Breast epithelium (tissue), 4 donors: Measurements from ENCODE around the gene ADGB. TPM values are rescaled to one million over a fixed set of nuclear protein-coding genes. Genes with fewer than 3 reads are reported as not detected.
A peak's percentile ranks its signal among the peaks of the same experiment; 100 is the strongest.
"Not testable (repeated sequence)": the region's sequence is repeated elsewhere in the genome, so short reads cannot be mapped to it uniquely, and the experiment has no call there.

ENCODE experiments used
- DNase-seq, 2 donors: peaks; one replicate each; pipeline ENCODE4 v3.0.0-alpha.2; 2019; ENCODE audit warnings: low spot score in 2 of 2
- H3K27ac ChIP-seq, 2 donors: fragments of 200-600 bp; sonication (generic) in 1 of 2; one replicate each; pipeline ENCODE4 v1.5.1; 2016 to 2019; ENCODE audit warnings: mild to moderate bottlenecking in 1 of 2
- H3K27me3 ChIP-seq, 2 donors: fragments of 200-600 bp; sonication (generic) in 1 of 2; one replicate each; pipeline versions ENCODE4 v1.5.1 to v1.6.0; 2017 to 2019; ENCODE audit warnings: control low read depth in 1 of 2, mild to moderate bottlenecking in 1 of 2
- H3K36me3 ChIP-seq: fragments of 200-600 bp; one replicate; pipeline ENCODE4 v1.5.1; 2019
- H3K4me1 ChIP-seq, 2 donors: fragments of 200-600 bp; sonication (generic); one replicate each; pipeline ENCODE4 v1.5.1; 2016 to 2019; ENCODE audit warnings: control low read depth in 1 of 2
- H3K4me3 ChIP-seq, 3 donors: fragments of 200-600 bp; sonication (generic); 1 replicate in 2 of 3; 2 replicates in 1 of 3; pipeline ENCODE4 v1.5.1; 2016 to 2019; ENCODE audit warnings: mild to moderate bottlenecking in 3 of 3, moderate library complexity in 2 of 3
- H3K9me3 ChIP-seq, 2 donors: fragments of 200-600 bp; sonication (generic) in 1 of 2; one replicate each; pipeline ENCODE4 v1.5.1; 2016 to 2019; ENCODE audit warnings: control low read depth in 1 of 2
- CTCF ChIP-seq, 3 donors: fragments of 450-650 bp; IDR thresholded peaks; one replicate each; pipeline ENCODE4 v1.5.1; 2016 to 2017; ENCODE audit warnings: antibody characterized with exemption in 3 of 3, mild to moderate bottlenecking in 3 of 3, moderate library complexity in 3 of 3
- POLR2A ChIP-seq: fragments of 450-650 bp; IDR thresholded peaks from one replicate; pipeline ENCODE4 v1.6.1; 2016; ENCODE audit warnings: antibody characterized with exemption, mild to moderate bottlenecking, moderate library complexity
- POLR2AphosphoS5 ChIP-seq, 3 donors: sonication (generic); formaldehyde crosslinking; IDR thresholded peaks; one replicate each; pipeline ENCODE4 v1.6.1; 2017; ENCODE audit warnings: antibody characterized with exemption in 3 of 3
- intact Hi-C: fragments of 100-400 bp; cut with DNase I; formaldehyde crosslinking; loops from one replicate; pipeline ENCODE4 v1.15.1; 2023; ENCODE audit warnings: low total_unique reads
- total RNA-seq, 3 donors: library from RNA; depleted of rRNA; stranded (reverse); fragments of >200 nt; gene quantifications; one replicate each; pipeline ENCODE4 v1.1.0, GENCODE V29; 2016

Gene ADGB
- total RNA-seq, 3 donors from 2014 or later, result not detected

GRCh38 chr6:146851837-146852236 lies 253.1 kb downstream of the ADGB start:
- Histone ChIP-seq H3K27ac (no peak overlapping the region), H3K4me3 (no peak overlapping the region), H3K27me3 (no peaks in the 10 kb centered on the region), H3K4me1 (no peaks in the 10 kb centered on the region), H3K36me3 (no peaks in the 10 kb centered on the region), H3K9me3 (no peaks in the 10 kb centered on the region)
- intact Hi-C loops, result no loop called here
- DNase-seq, result no peak
- TF ChIP-seq CTCF (IDR thresholded peaks at IDR 0.05) (no peak), POLR2AphosphoS5 (IDR thresholded peaks at IDR 0.05) (no peak), POLR2A (no peak)

GRCh38 chr6:146854521-146855255 lies 255.9 kb downstream of the ADGB start:
- DNase-seq, H3K9me3 ChIP-seq, H3K36me3 ChIP-seq, H3K27me3 ChIP-seq, H3K4me3 ChIP-seq, H3K4me1 ChIP-seq, intact Hi-C loops, H3K27ac ChIP-seq: not testable (repeated sequence)

GRCh38 chr6:146855889-146856288 lies 257.1 kb downstream of the ADGB start:
- Histone ChIP-seq H3K27ac (no peak overlapping the region), H3K4me1 (no peaks in the 10 kb centered on the region), H3K9me3 (no peaks in the 10 kb centered on the region), H3K27me3 (no peaks in the 10 kb centered on the region), H3K36me3 (no peaks in the 10 kb centered on the region), H3K4me3 (no peak overlapping the region)
- no peak for DNase-seq
- intact Hi-C loops, result no loop called here
- TF ChIP-seq CTCF (IDR thresholded peaks at IDR 0.05) (no peak), POLR2A (no peak), POLR2AphosphoS5 (IDR thresholded peaks at IDR 0.05) (no peak)

- H3K9me3 ChIP-seq, result no peaks in the 10 kb centered on the region
- H3K27ac ChIP-seq, result no peak overlapping the region
- no peaks in the 10 kb centered on the region for H3K36me3 ChIP-seq
- H3K27me3 ChIP-seq, result no peaks in the 10 kb centered on the region
- no peak overlapping the region for H3K4me3 ChIP-seq
- intact Hi-C loops, result no loop called here
- no peaks in the 10 kb centered on the region for H3K4me1 ChIP-seq
- no peak for DNase-seq
- no peak for TF ChIP-seq POLR2AphosphoS5 (IDR thresholded peaks at IDR 0.05)
Measured at GRCh38 chr6:146856296-146856695, 257.5 kb downstream of the ADGB start.

- no peaks in the 10 kb centered on the region for H3K9me3 ChIP-seq
- peak overlapping the region; percentile 49 to 77 for H3K27ac ChIP-seq
- TF ChIP-seq POLR2AphosphoS5 (IDR thresholded peaks at IDR 0.05), result peak; percentile 74 to 81 (median 79)
- peak; percentile 95 to 96 (median 95) for TF ChIP-seq CTCF (IDR thresholded peaks at IDR 0.05)
- no peak for TF ChIP-seq POLR2A
- H3K4me3 ChIP-seq, result peak overlapping the region; percentile 28 to 54 (median 33)
- no peaks in the 10 kb centered on the region for H3K27me3 ChIP-seq
- no peaks in the 10 kb centered on the region for H3K4me1 ChIP-seq
- peak; percentile 66 to 81 for DNase-seq
- H3K36me3 ChIP-seq, result no peaks in the 10 kb centered on the region
- intact Hi-C loops, result no loop called here
Measured at GRCh38 chr6:146857180-146857979, 258.6 kb downstream of the ADGB start.

- no peak for TF ChIP-seq CTCF (IDR thresholded peaks at IDR 0.05)
- TF ChIP-seq POLR2AphosphoS5 (IDR thresholded peaks at IDR 0.05), result no peak
- TF ChIP-seq POLR2A, result no peak
- H3K9me3 ChIP-seq, result no peaks in the 10 kb centered on the region
- H3K36me3 ChIP-seq, result no peaks in the 10 kb centered on the region
- peak overlapping the region; percentile 49 to 77 for H3K27ac ChIP-seq
- no peaks in the 10 kb centered on the region for H3K27me3 ChIP-seq
- H3K4me3 ChIP-seq, result peak overlapping the region; percentile 28 to 54 (median 33)
- no peak for DNase-seq
- intact Hi-C loops, result no loop called here
- H3K4me1 ChIP-seq, result no peaks in the 10 kb centered on the region
Measured at GRCh38 chr6:146857980-146858347, 259.2 kb downstream of the ADGB start.
